DMS153 (cell line): ENCODE data around the gene IFNA10.
"Not testable (repeated sequence)": the region's sequence is repeated elsewhere in the genome, so short reads cannot be mapped to it uniquely, and the experiment has no call there.

Experiments used
- DNase-seq: peaks from one replicate; lab custom pipeline; 2025; lab: John Stamatoyannopoulos, UW

IFNA10 gene

GRCh38 chr9:21207043-21207442, at the start of gene IFNA10:
IFNA10 (minus strand) TSS chr9:21207143; CDS start chr9:21207097, 46 bp downstream.
- not testable (repeated sequence) for DNase-seq

- DNase-seq = no peak
Observed at GRCh38 chr9:21255538-21256212, 48.7 kb upstream of the IFNA10 start.

DNA sequence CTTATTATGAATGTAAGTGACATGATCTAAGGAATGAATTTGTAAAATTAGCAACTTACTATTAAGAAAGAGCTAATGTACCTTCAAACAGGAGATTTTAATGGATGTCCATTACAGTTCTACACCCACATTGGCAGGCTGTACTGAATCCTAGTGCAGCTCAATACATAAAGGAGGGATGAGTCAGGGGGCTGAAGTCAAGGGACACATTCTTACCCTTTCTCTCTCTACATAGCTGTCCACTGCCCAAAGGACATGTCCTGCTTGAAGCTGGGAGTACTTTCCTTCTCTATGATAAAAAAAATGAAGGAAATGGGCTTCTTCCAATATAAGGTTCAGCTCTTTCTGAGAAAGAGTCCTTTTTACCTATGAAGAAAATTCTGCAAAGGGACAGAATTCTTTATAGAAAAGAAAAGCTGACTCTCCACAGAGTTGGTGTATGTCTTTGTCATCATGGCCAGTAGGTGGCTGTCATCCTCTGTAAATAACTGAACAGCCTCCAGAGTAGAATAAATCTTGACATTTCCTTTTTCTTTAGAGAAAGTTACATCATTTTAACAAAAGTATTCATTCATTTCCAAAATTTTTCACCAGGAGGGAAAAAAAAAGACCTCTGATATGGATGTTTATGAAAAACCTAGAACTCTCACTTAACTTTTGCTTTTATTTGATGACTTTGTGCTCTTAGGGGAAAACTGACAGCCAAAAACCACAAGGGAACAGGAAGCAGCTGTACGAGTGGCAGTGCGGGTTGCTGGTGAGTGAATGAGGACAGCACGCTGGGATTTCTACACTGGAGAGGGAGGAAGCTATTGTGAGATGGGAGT, 46.0 kb upstream of the IFNA10 start:
- DNase-seq = peak; percentile 68

DNA sequence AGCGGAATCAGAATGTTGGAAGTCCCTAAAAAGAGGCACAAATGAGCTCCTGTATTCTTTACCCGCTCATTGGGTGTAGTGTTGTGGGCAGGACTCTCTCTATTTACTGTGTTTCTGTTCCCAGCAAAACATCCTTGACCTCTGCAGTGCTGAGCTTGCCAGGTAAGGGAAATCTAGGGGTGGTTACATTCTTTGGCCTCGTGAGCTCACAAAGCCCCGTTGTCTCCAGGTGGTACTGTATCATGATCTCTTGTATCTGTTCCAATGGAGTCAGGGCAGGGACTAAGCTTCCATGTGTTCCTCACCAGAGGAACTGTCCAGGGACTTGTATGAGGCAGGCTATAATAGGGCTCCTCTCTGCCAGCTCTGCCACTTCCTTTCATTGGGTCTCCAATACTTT, 44.7 kb upstream of the IFNA10 start:
- DNase-seq = no peak

GRCh38 chr9:21251190-21251589, 44.2 kb upstream of the IFNA10 start:
- DNase-seq = no peak

DNA sequence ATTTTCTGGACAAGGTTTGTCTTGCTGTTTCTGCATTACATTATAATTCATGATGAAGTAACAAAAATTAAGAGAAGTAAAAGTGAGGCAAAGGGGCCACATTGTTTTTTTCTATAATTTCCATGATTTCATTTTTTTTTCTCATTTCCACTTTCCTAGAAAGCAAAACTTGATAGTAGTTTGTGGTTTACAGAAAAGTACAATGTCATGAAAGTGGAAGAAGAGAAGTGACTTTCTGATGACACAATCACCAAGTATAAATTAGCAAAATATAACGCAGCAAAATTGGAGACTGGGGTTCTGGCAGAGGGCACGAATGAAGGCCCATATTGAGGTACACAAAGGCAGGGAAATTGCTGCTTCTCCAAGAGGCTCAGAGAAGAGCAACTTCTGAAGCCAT, 37.9 kb upstream of the IFNA10 start:
- DNase-seq = no peak

- no peak for DNase-seq
Observed at GRCh38 chr9:21239911-21240310, 33.0 kb upstream of the IFNA10 start, which contains the start of gene IFNA14. IFNA14 (minus strand) TSS chr9:21240005; CDS start chr9:21239935, 70 bp downstream.

- not testable (repeated sequence) for DNase-seq
Observed at GRCh38 chr9:21236360-21236714, 29.4 kb upstream of the IFNA10 start.

DNA sequence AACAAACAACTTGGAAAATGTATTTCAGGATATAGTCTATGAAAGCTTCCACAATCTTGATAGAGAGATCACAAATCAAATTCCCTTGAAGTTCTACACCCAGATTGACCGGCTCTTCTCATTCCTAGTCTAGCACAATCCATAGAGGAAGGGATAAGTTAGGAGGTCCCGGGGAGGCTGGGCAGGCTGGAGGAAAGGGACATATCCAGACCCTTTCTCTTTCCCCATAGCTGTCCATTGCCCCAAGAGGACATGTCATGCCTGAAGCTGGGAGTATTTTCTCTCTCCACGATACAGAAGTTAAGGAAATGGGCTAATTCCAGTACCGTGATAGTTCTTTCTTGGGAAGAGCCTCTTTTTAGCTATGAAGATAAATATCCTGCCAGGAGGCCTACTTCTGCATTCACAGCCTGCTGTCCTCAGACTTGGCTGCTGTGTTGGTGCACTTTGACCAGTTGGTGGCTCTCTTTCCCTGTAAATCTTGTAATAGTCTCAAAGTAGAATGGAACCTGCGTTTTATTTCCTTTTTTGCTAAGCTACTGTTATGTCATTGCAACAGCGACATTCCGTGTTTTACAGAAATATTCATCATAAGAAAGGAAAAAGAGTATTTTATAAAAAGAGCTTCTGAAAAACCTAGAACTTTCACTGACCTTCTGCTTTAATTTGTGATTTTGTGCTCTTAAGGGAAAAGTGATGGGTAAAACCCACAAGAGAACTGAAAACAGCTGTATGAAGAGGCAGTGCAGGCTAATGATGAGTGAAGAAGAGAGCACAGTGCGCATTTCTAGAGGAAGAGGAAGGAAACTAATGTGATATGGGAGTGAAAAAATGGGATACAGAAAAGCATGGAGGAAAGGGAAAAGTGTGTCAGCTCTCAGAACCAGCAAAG, 28.8 kb upstream of the IFNA10 start:
- DNase-seq = peak; percentile 16

DNA sequence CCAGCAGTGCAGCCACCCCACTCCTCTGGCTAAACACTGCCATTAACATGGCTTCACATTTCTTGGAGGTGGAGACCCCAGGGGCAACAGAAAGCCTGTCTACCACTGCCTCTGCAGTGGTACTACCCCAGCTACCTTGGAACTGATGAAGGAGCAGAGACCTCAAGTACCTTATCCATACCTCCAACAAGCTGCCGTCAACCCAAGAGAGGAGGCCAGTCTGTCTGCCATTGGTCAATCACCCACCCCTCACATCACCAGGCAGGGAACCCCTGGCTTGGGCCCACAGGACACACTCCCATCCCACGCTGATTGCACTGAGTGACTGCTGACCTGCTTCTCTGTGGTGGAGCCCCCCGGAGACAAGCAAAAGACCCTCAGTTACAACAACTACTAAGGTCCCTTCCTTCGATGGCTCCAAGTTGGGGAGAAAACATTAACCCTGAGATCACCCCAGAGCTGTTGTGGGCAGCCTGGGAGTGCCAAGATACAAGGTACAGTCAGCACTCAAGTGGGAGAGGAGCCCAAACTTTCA, 27.3 kb upstream of the IFNA10 start:
- DNase-seq = no peak

DNA sequence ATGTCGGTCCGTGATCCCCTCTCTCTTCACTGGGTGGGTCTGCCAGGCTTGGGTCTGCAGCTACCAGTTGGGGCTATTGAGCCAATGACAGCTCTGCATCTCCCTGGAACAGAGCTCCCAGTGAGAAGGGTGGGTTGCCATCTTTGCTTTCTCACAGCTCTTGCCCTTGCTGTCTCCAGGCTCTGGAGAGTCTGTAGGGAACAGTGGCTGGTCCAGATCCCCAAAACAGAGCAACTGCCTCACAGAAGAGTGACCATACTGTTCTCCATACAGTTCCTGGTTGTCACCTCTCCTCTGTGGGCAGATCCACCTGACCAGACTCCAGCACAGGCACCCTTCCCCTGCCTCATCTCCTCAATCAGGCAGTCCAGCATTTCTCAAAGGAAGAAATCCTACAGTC, 26.3 kb upstream of the IFNA10 start:
- DNase-seq = no peak

DNA sequence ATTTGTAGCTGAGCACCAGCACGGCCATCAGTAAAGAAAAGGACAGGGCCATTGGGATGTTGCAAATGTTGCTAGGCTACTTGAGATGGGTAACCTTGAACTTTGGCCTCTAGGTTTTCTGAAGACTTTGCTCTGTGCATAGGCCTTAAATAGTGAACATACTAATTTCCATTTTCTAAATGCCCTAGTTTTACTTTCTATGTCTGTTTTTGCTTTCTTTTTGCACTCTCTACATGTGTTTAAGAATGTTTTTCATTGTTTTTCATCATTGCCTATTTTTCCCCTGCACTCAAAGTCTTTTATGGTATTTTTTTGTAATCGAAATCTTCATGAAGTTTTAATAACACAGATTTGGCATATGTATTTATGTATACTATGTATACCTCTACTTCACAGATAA, 21.2 kb upstream of the IFNA10 start, which contains the start of gene IFNA17:
IFNA17 (minus strand) TSS at position 101 of the 400 bp plus-strand sequence; CDS start at position 52, 49 bp downstream.
- DNase-seq = no peak

DNA sequence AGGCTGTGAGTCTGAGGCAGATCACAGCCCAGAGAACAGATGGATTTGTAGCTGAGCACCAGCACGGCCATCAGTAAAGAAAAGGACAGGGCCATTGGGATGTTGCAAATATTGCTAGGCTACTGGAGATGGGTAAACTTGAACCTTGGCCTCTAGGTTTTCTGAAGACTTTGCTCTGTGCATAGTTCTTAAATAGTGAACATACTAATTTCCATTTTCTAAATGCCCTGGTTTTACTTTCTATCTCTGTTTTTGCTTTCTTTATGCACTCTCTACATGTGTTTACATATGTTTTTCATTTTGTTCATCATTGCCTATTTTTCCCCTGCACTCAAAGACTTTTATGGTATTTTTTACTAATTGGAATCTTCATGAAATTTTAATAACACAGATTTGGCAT, 10.3 kb upstream of the IFNA10 start, which contains the start of gene IFNA16:
IFNA16 (minus strand) TSS at position 101 of the 400 bp plus-strand sequence; CDS start at position 95, 6 bp downstream.
- not testable (repeated sequence) for DNase-seq

GRCh38 chr9:21213411-21214326, 6.7 kb upstream of the IFNA10 start:
- not testable (repeated sequence) for DNase-seq

DNA sequence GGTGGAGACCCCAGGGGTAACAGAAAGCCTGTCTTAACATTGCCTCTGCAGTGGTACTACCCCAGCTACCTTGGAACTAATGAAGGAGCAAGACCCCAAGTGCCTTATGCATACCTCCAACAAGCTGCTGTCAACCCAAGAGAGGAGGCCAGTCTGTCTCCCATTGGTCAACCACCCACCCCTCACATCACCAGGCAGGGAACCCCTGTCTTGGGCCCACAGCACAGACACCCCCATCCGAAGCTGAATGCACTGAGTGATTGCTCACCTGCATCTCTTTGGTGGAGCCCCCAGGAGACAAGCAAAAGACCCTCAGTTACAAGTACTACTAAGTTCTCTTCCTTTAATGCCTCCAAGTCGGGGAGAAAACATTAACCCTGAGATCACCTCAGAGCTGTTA, 5.2 kb upstream of the IFNA10 start:
- not testable (repeated sequence) for DNase-seq

DNA sequence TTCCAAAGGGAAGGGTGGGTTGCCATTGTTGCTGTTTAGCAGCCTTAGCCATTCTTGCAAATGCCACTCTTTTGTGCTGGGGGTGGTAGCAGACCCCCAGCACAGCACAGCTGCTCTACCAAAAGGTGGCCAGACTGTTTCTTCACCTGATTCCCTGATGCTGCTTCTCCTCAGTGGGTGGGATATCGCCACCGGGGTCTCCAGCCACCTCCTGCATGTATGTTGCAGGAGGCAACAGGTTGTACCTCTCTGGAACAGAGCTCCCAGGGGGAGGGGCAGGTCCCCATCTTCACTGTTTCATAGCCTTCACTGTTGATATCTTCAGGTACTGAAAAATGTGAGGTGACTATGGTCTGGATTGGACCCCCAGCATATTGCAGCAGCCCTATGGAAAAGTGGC, 3.8 kb upstream of the IFNA10 start:
- not testable (repeated sequence) for DNase-seq

- no peak for DNase-seq
Observed at GRCh38 chr9:21210311-21210710, 3.4 kb upstream of the IFNA10 start.

- DNase-seq = no peak
Observed at GRCh38 chr9:21205204-21205603, 1.7 kb downstream of the IFNA10 start.

- not testable (repeated sequence) for DNase-seq
Observed at GRCh38 chr9:21202105-21202504, 4.8 kb downstream of the IFNA10 start, which contains the start of gene IFNA7. IFNA7 (minus strand) TSS chr9:21202205; CDS start chr9:21202165, 40 bp downstream.
